T-helper 2 cell treated with Interferon-gamma antibody and Interleukin-4, amounts not matched to agents 100 ng/mL and 5 ng/mL, for 36 hours (primary cell): ENCODE data around the gene PAN2. TPM values are rescaled to one million over a fixed set of nuclear protein-coding genes. Genes with fewer than 3 reads are reported as not detected.
"Not testable (repeated sequence)": the region's sequence is repeated elsewhere in the genome, so short reads cannot be mapped to it uniquely, and the experiment has no call there.

Experiments used
- intact Hi-C: fragments of 100-400 bp; cut with micrococcal nuclease; formaldehyde crosslinking; loops from one replicate; pipeline ENCODE4 v1.15.1; 2023
- total RNA-seq: library from RNA; stranded (reverse); gene quantifications from 2 replicates; pipeline ENCODE4 v1.2.3, GENCODE V29; 2022

The PAN2 gene
- total RNA-seq, 1 donor from 2014 or later = 47.4 TPM

DNA sequence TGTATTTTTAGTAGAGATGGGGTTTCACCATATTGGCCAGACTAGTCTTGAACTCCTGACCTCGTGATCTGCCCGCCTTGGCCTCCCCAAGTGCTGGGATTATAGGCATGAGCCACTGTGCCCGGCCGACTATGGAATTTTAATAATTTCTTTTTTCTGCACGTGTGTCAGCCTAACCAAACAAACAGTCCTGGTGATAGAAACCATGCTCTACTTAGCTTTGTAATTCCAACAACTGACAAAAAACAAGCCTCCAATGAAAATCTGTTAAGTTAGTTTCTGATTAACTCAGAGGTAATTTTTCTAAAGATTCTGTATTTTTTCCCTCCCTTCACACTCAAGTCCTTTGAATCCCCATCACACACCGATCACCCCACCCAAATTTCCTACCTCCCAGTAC is 51.8 kb downstream of the PAN2 start:
- intact Hi-C loops = no loop called here

DNA sequence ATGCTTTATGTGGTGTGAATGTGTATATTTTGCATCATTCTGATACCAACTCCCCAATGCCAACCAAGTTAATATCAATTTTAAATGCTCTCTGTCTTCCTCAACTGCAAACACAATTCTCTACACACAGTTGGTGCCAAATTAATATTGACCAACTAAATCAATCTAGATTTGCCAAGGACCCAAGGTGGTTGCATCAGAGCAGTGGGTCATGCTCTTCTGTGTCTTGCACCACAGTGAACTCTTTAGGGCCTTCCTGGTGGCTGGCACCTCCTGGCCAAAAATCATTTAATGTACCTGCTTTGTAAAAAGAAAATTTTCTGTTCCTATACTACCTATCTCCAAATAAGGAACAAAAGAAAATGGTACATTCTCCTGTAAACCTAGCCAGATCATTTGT is 53.0 kb downstream of the PAN2 start:
- intact Hi-C loops = no loop called here

DNA sequence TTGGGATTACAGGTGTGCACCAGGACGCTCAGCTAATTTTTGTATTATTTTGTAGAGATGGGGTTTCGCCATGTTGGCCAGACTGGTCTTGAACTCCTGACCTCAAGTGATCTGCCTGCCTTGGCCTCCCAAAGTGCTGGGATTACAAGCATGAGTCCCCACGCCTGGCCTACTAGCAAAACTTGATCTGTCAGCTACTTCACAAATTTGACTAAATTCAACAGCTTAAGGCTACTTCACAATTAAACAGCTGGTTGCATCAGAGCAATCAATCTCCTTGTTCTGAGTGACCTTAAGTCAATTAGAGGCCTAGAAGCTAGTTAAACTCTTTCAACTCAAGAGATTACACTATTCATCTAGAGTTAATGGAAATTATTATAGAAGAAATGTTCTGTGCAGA is 54.9 kb downstream of the PAN2 start:
- intact Hi-C loops = no loop called here

DNA sequence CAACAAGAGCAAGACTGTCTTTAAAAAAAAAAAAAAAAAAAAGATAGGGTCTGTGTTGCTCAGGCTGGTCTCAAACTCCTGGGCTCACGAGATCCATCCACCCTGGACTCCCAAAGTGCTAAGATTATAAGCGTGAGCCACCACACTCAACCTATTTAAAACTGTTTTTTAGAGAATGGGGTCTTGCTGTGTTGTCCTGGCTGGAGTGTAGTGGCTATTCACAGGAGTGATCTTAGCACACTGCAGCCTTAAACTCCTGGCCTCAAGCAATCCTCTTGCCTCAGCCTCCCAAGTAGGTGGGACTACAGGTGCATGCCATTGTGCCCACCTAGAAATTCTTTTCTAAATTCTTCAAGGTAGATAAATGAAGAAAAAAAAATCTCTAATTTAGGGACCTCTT is 59.5 kb downstream of the PAN2 start:
- intact Hi-C loops = no loop called here

DNA sequence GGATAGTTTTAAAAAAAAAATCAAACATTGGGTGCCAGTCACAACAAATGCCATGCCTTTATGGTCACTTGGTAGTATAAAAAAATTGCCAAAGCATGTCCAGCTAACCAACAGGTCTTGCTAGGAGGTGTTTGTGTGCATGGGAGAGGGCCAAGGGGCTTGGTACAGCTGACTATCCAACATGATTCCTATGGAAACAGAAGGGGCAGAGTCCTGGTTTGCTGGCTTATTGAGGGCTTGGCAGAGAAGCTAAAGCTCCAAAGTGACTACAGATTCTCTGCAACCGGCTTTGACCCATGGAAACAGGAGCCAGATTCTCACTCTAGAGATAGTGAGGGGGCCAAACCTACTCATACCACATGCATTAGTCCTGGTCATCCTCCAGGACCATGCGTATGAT is 61.3 kb downstream of the PAN2 start:
- intact Hi-C loops = not testable (repeated sequence)

DNA sequence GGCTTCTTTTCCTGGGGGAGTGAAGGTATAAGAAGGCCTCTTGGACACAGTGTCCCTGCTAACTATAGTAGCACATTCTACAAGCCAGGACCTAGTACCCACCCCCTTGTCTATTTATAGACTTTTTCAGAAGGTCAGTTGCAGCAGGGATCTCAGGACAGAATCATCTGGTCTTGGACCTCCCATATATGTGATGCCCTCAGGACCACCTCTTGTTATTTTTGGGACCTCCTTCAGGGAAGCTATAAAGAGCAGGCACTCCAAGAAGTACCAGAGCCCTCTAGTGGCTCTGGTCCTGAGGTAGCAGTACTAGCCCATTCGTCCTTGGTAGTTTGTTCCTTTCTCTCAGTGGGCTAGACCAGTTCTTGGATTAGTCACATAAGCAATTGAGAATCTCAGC is 62.8 kb downstream of the PAN2 start:
- intact Hi-C loops = no loop called here

DNA sequence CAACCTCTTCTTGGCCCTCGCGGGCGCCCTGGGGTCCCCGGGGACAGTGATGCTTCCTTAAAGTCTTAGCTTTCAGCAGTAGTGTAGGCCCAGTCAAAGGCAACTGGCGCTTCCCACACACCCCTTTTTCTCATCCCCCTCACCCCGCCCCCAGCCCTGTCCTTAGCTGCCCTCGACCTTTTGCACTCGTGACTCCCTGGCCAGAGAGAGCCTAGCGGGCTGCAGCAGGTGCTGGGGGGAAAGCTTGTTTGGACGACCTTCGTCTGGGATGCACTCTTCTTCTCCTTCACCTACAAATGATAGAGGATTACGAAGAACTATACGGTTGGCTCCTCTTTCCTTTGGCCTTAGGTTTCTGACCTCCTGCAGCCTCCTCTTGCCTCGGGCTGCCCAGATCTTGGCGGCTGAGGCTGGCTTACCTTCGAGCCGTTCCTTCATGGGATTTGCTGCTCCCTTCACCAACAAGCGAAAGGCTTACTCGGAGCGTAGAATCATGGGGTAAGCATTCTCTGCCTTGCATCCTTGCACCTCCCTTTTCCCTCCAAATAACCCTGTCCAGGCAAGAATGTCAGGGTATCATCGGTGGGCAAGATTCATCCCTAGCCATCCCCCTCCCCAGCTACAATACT is 66.2 kb downstream of the PAN2 start:
- intact Hi-C loops = loop anchor here (1.0 to 5.0 kb wide), 6 partner anchors 33 to 149 kb away; partner anchors contain the start of genes CNPY2, CS, ESYT1 and ZC3H10

DNA sequence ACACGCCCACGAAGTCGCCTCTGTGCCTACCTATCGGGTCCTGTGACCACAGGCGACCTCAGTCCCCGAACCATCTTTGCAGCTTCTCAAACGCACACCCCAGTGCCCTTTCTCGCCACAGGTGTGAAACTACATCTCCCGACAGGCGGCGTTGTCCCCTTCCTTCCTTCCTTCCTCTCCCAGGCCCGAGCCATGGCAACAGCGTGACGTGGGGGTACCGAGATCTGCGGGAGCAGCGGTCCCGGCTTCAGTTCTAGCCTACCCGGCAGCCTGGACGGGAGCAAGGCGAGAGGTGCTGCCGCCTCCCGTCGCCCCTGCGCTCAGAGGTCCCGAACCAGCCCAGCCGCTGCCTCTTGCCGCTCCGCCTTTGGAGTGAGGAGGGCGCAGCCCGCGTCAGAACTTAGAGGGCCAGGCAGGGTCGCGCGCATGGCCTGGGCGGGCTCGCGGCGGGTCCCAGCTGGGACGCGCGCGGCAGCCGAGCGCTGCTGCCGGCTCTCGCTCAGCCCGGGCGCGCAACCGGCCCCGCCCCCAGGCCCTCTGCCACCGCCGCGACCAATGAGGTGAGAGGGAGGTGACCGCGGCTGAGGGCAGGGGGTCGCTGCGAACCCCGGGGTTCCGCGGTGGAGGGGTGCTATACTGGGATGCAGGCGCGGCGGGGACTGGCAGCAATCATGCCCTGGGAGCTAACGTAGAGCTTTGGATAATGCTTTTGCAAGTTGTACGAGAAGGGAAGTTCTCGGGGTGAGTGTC is 66.9 kb downstream of the PAN2 start, which contains the start of gene COQ10A:
TSS of gene COQ10A (plus strand) at position 250 of the 750 bp plus-strand sequence. CDS start at position 427, 177 bp downstream.
- intact Hi-C loops = loop anchor here (1.0 to 5.0 kb wide), 7 partner anchors 9 to 148 kb away; partner anchors contain the start of genes ANKRD52, CNPY2, CS and ESYT1

Other genes starting within 250 kb of the PAN2 start
- gene PA2G4, start 229.4 kb downstream of the PAN2 start, total RNA-seq = 273 and 291 TPM in 2 replicates
- 3,715 and 3,764 TPM in 2 replicates for gene RPL41, start 217.4 kb downstream of the PAN2 start, total RNA-seq
- gene ZC3H10, start 215.7 kb downstream of the PAN2 start, total RNA-seq = 9.3 and 9.5 TPM in 2 replicates
- 362 TPM in 2 replicates for gene ESYT1, start 205.7 kb downstream of the PAN2 start, total RNA-seq
- gene MYL6B, start 181.4 kb downstream of the PAN2 start, total RNA-seq = 69.9 and 70.7 TPM in 2 replicates
- 1,606 and 1,617 TPM in 2 replicates for gene MYL6, start 175.6 kb downstream of the PAN2 start, total RNA-seq
- gene SMARCC2, start 144.5 kb downstream of the PAN2 start, total RNA-seq = 136 and 141 TPM in 2 replicates
- gene RNF41, start 112.1 kb downstream of the PAN2 start, total RNA-seq = 31.7 and 32.7 TPM in 2 replicates
- gene NABP2, start 109.7 kb downstream of the PAN2 start, total RNA-seq = 67.9 and 68.5 TPM in 2 replicates
- 0.86 and 1.0 TPM in 2 replicates for gene SLC39A5, start 103.9 kb downstream of the PAN2 start, total RNA-seq
- 55.3 and 56.1 TPM in 2 replicates for gene ANKRD52, start 75.6 kb downstream of the PAN2 start, total RNA-seq
- gene COQ10A, start 67.1 kb downstream of the PAN2 start, total RNA-seq = 18.6 and 19.3 TPM in 2 replicates
- gene CS, start 33.7 kb downstream of the PAN2 start, total RNA-seq = 242 TPM in 2 replicates
- 129 and 139 TPM in 2 replicates for gene CNPY2, start 18.0 kb downstream of the PAN2 start, total RNA-seq
- gene IL23A, start 4.9 kb upstream of the PAN2 start, total RNA-seq = 8.6 and 10.1 TPM in 2 replicates
- gene STAT2, start 26.1 kb upstream of the PAN2 start, total RNA-seq = 159 and 164 TPM in 2 replicates
- not detected in 2 replicates for gene APOF, start 28.9 kb upstream of the PAN2 start, total RNA-seq
- 56.1 and 56.9 TPM in 2 replicates for gene TIMELESS, start 115.4 kb upstream of the PAN2 start, total RNA-seq
- not detected in 2 replicates for gene MIP, start 120.7 kb upstream of the PAN2 start, total RNA-seq
- gene SPRYD4, start 134.6 kb upstream of the PAN2 start, total RNA-seq = 4.4 TPM in 2 replicates
- 0.55 and 0.89 TPM in 2 replicates for gene GLS2, start 154.2 kb upstream of the PAN2 start, total RNA-seq
- 6.4 and 8.7 TPM in 2 replicates for gene RBMS2, start 187.8 kb upstream of the PAN2 start, total RNA-seq